ENCODE results near the gene FHL3. TPM values are rescaled to one million over a fixed set of nuclear protein-coding genes. Genes with fewer than 3 reads are reported as not detected.
A peak's percentile ranks its signal among the peaks of the same experiment; 100 is the strongest.
"Not testable (repeated sequence)": the region's sequence is repeated elsewhere in the genome, so short reads cannot be mapped to it uniquely, and the experiment has no call there.

Gene FHL3
- polyA plus RNA-seq, 3 donors: 15.7 to 17.3 (median 16.7) TPM

- peak in 1 of 3 donors; percentile 77 for DNase-seq (ENCODE audit: low read depth in 3 of 3, low spot score in 2 of 3)
These were observed 9.5 kb downstream of the FHL3 start for GRCh38 chr1:37995751-37996345.

GRCh38 chr1:37994886-37995566, 10.3 kb downstream of the FHL3 start:
- DNase-seq (ENCODE audit: low read depth in 3 of 3, low spot score in 2 of 3): no peak

GRCh38 chr1:37989361-37989930, 15.9 kb downstream of the FHL3 start:
- no peak for DNase-seq (ENCODE audit: low read depth in 3 of 3, low spot score in 2 of 3)

- no peak for DNase-seq (ENCODE audit: low read depth in 3 of 3, low spot score in 2 of 3)
These were observed 17.6 kb downstream of the FHL3 start for GRCh38 chr1:37987679-37988078.

GRCh38 chr1:37983546-37983945, 21.8 kb downstream of the FHL3 start:
- DNase-seq (ENCODE audit: low read depth in 3 of 3, low spot score in 2 of 3): no peak

DNA sequence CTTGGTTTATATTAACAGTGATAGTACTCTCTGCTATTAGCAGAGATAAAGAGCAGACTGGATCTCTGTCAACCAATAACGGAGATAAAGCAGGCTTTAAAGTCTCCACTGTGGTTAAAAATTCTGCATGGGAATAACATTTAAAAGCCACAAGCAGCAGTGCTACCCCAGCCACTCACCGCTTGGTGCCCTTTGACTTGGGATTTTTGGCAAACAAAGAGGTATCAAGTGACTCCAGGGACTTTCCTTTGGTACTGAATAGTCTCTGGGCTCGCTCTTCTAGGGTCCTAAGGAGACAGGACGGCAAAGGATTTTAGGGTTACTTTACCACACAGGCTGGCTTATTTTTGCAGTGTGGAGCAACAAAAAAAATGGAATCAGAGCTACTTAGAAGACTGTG, 26.8 kb downstream of the FHL3 start:
- DNase-seq (ENCODE audit: low read depth in 3 of 3, low spot score in 2 of 3): no peak

DNA sequence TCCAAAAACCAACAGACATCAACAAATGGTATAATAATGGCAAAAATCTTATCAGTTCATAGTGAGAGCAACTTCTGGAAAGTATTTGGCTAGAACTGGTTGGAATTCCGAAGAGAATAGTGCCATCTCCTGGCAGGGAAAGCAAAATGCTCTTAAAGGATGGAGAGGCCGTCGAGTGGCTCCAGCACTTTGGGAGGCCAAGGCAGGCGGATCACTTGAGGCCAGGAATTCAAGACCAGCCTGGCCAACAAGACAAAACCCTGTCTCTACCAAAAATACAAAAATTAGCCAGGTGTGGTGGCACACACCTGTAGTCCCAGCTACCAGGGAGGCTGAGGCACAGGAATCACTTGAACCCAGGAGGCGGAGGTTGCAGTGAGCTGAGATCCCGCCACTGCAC, 30.2 kb downstream of the FHL3 start:
- not testable (repeated sequence) for DNase-seq (ENCODE audit: low read depth in 3 of 3, low spot score in 2 of 3)

DNA sequence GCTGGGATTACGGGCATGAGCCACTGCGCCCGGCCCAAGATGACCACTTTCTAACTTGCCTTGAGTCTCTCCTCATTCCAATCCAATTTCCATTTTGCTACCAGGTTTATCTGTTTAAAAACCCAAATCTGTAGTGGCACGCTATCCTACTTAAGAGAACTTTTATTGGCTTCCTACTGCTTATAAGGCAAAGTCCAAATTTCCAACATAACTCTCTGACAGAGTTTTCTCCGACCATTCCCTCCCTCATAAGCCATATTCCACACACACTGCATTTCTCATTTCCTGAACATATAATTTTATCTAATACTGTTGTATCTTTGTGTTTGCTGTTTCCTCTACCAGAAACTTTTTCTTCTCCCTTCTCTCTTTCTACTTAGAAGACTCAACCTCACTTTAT, 30.7 kb downstream of the FHL3 start:
- no peak for DNase-seq (ENCODE audit: low read depth in 3 of 3, low spot score in 2 of 3)

- DNase-seq (ENCODE audit: low read depth in 3 of 3, low spot score in 2 of 3): not testable (repeated sequence)
These were observed 31.6 kb downstream of the FHL3 start for GRCh38 chr1:37973684-37974083.

- no peak for DNase-seq (ENCODE audit: low read depth in 3 of 3, low spot score in 2 of 3)
These were observed 40.0 kb downstream of the FHL3 start for GRCh38 chr1:37965301-37965700.

- not testable (repeated sequence) for DNase-seq (ENCODE audit: low read depth in 3 of 3, low spot score in 2 of 3)
These were observed 41.2 kb downstream of the FHL3 start for GRCh38 chr1:37964106-37964505.

DNA sequence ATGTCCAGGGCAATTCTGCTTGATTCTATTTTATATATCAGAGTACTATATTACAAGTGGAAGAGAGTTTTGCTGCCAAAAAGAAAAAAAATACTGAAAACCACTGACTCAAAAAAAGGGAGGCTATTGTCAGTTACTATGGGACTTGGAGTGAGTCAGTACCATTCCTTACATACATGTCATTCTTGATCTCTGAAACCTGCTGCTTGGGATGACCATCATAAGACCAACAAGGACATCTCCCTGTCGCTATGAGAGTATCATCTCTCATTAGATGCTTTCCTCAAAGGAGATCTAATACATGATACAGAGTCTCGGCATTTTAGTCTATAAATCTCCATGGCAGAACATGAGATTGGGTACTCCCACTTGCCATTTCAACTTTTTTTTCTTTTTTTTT, 46.6 kb downstream of the FHL3 start:
- DNase-seq (ENCODE audit: low read depth in 3 of 3, low spot score in 2 of 3): no peak

DNA sequence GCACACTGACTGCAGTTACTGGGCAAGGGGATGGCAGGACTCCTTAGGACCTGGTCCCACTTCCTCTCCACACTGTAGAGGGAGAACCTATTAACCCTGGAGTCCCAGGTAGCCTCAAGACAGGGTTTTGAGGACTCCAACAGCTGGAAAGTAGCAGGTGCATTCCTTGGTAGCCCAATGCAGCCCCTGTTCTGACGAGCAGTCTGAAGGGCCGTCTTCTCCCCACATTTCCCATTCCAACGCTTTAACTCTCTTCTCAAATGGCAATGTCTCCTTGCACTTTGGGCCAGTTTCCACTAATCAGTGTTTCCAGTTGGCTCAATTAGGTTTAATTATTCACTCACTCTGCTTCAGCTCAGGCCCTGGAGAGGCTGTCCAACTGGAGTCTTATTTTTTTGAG, 49.6 kb downstream of the FHL3 start:
- no peak for DNase-seq (ENCODE audit: low read depth in 3 of 3, low spot score in 2 of 3)

DNA sequence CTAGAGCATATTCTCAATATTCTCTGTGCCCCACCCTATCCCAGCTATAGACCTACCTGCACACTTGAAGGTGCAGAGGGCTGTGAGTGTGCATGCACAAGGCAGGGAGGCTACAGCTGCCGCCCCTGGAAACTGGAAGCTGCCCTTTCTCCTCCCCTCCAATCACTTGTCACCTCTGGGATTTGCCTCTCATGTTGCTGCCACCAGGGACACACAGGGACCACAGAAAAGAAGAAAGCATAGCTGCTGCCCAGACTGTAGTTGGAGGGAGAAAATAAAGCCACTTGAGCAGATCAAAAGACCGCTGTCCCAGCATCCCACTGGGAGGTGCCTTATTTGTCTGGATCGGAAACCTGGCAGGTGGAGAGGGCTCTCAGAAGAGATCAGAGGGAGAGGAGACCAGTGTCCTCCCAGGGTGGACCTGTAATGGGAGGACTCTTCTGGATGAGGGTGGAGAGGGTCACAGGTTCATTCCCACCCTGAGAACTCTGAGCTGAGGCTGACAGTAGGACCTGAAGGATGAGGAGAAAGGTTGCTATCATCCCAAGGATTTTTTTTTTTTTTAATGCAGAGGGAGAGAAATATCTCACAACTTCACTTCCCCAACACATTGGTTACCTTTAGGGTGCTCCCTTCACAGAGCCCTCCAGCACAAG, 50.9 kb downstream of the FHL3 start:
- no peak for DNase-seq (ENCODE audit: low read depth in 3 of 3, low spot score in 2 of 3)

- no peak for DNase-seq (ENCODE audit: low read depth in 3 of 3, low spot score in 2 of 3)
These were observed 52.6 kb downstream of the FHL3 start for GRCh38 chr1:37952738-37953137.

DNA sequence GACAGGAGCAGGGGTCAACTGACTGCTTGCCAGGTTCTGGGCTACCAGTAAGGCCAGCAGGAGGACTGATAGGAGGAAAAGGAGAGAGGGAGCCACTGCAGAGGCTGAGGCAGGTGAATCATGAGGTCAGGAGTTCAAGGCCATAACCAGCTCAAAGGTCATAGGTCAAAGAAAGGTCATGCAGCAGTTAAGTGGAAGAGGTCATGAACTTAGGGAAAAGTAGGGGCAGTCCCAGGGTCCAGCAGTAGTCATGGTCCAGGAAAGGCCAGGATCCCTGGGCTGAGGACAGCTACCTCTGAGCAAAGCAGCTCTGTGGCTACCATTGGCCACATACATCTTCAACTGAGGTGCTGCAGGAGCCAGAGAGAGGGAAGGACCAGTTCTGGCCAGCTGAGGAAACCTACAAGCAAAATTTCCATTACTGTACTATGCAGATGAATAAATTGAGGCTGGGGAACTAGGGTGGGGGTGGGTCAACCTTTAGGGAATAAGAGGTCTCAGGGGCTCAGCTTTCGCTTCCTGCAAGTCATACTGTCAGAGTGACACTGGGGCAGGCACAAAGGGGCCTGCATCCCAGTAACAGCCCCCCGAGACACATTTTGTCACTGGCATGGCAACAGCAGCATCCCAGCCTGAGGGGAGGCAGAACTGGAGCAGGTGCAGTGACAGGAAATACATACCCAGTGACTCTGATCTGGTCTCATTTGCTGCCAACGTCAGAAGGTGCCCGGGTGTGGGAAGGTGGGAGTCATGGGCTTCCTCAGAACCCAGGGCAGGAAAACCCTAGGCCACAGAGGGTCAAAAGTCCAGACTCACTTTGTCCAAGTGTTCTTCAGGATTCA, 53.3 kb downstream of the FHL3 start:
- DNase-seq (ENCODE audit: low read depth in 3 of 3, low spot score in 2 of 3): no peak

GRCh38 chr1:37951041-37951782, 54.1 kb downstream of the FHL3 start:
- DNase-seq (ENCODE audit: low read depth in 3 of 3, low spot score in 2 of 3): no peak

- no peak for DNase-seq (ENCODE audit: low read depth in 3 of 3, low spot score in 2 of 3)
These were observed 55.7 kb downstream of the FHL3 start for GRCh38 chr1:37949524-37950152.

- no peak for DNase-seq (ENCODE audit: low read depth in 3 of 3, low spot score in 2 of 3)
These were observed 56.5 kb downstream of the FHL3 start for GRCh38 chr1:37948841-37949240.

GRCh38 chr1:37948166-37948565, 57.1 kb downstream of the FHL3 start:
- DNase-seq (ENCODE audit: low read depth in 3 of 3, low spot score in 2 of 3): no peak
